ENCODE measurements around the gene STK11.

DNA sequence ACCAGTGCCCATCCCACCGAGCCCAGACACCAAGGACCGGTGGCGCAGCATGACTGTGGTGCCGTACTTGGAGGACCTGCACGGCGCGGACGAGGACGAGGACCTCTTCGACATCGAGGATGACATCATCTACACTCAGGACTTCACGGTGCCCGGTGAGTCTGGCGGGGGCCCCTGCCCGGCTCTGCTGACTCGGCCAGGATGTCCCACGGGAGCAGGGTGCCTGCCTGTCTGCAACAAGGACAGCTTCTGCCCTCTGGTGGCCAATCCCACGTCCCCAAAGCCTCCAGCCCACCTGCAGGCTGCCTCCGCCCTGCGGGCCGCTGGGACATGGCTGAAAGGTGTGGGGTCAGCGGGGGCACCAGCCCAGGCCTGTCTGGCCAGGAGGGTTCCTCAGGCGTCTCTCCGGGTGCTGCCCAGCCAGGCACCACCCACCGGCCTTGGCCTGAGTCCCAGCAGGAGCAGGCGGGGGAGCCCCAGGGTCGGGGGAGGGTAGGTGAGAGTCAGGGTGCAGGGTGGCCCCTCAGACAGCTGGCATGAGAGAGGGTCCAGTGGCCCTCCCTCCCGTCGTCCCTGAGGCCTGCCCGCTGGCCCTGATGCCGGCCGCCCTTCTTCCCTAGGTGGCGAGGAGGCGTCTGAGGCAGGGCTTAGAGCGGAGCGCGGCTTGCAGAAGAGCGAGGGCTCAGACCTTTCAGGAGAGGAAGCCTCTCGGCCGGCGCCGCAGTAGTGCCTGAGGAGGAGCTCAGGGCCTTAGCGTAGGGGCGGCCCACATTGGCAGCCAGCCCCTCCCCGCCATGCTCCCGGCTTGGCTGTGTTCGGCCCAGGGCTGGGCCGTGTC, 17.7 kb downstream of the STK11 start:
- TF ChIP-seq, protein P1, sequence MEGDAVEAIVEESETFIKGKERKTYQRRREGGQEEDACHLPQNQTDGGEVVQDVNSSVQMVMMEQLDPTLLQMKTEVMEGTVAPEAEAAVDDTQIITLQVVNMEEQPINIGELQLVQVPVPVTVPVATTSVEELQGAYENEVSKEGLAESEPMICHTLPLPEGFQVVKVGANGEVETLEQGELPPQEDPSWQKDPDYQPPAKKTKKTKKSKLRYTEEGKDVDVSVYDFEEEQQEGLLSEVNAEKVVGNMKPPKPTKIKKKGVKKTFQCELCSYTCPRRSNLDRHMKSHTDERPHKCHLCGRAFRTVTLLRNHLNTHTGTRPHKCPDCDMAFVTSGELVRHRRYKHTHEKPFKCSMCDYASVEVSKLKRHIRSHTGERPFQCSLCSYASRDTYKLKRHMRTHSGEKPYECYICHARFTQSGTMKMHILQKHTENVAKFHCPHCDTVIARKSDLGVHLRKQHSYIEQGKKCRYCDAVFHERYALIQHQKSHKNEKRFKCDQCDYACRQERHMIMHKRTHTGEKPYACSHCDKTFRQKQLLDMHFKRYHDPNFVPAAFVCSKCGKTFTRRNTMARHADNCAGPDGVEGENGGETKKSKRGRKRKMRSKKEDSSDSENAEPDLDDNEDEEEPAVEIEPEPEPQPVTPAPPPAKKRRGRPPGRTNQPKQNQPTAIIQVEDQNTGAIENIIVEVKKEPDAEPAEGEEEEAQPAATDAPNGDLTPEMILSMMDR (IDR thresholded peaks at IDR 0.05; ENCODE audit: extremely low read depth in 1 of 2, insufficient read depth in 1 of 2, low read depth in 1 of 2, low read length in 2 of 2): peak; percentile 52 to 55
- no peak for TF ChIP-seq EZH2 (IDR thresholded peaks at IDR 0.05; ENCODE audit: borderline replicate concordance, low read depth, low read length, severe bottlenecking)
- TF ChIP-seq POLR2A (IDR thresholded peaks at IDR 0.05; ENCODE audit: low read depth, low read length): no peak
